Activated CD4-positive, alpha-beta T cell treated with anti-CD3 and anti-CD28 coated beads, Interleukin-2, amount 50 U/mL, for 1 hour (primary cell): ENCODE measurements around the gene KCNQ1.

Experiments used
- DNase-seq: peaks from one replicate; pipeline ENCODE4 v3.0.0-alpha.2; 2020

Gene KCNQ1

DNA sequence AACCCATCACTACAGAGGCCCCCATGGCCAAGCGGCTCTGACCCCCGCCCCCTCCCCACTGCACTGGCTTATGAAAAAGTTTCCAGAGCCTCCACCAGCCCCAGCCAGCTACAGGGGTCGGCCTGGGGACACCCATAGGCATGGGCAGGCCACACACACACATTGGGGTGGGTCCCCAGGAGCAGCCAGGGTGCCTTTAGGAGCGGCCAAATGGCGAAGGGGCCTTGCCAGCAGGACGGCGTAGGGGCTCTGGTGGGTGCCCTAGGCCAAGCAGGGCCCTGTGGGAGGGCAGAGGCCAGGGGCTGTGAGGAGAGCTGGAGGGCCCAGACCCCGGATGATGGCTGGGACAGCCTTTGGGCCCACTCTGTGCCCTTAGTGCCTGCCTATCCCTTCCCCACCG is 34.2 kb upstream of the KCNQ1 start:
- no peak for DNase-seq

DNA sequence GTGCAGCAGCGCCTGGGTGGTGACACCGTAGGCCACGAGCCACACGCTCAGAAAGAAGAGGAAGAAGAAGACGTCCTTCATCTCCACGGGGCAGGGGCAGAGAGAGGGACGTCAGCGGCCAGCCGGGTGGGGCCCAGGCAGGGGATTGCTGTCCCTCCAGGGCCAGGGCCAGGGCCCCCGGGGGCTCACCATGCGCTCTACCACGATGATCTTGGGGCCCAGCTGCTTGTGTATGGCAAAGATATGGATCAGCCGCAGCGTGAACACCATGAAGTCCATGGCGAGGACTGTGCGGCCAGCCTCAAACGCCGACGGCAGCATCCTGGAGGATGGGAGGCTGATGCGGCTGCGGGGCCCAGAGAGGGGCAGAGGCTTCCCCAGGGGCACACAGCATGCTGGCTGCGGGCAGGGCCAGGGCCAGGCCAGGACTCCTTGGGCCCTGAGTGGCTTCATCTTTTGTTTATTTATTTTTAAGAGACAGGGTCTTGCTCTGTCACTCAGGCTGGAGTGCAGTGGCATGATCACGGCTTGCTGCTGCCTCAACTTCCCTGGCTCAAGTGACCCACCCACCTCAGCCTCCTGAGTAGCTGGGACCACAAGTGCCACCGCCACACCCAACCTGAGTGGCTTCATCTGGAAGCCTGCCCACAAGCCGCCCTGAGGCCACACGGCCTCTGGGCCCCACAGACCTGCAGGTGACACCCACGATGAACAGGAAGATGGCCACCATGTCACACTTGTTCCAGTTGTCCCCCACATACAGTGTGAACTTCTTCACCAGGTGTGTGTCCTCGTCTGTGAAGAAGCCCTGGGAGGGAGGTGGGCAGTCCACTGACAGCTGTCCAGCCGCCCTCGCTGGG is 33.1 kb upstream of the KCNQ1 start:
- DNase-seq: no peak

GRCh38 chr11:2412323-2412722 is 32.5 kb upstream of the KCNQ1 start:
- DNase-seq: no peak

DNA sequence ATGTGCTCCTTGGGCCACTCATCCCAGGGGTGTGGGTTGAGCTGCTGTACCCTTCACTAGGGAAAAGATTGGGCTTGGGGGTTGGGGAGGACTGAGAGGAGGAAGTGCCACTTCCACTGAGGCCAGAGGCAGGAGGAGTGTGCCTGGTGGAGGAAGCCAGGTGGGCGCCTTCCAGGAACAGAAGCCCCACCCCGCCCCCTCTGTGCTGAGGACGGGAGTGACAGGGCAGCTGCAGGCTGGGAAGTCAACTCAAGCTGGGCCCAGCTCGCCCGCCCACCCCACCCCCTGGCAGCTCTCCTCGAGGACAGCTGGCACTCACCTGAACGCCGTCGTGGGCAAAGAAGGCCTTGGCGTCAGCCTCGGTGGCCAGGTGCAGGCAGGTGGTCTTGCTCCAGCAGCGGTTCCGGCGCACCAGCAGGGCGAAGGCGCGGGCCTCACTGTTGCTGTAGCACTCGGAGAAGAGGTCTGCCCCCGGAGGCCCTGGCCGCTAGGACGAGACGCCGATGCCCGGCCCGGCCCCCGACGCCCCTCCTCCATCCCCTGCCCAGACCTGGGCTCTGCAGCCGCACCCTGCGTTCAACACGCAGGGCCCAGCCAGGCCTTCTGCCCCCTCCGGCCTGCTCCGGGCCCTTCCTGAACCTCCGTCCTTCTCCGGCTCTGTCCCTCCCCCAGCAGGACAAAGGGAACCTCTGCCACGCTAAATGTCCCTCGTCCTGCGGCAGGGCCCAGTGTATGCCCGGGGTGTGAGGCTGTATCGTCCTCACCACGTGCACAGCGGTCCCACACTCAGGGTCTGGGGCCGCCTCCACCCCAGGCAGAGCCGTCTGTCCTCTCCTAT is 30.8 kb upstream of the KCNQ1 start:
- no peak for DNase-seq

- no peak for DNase-seq
These were observed 30.2 kb upstream of the KCNQ1 start for GRCh38 chr11:2414616-2415015.

DNA sequence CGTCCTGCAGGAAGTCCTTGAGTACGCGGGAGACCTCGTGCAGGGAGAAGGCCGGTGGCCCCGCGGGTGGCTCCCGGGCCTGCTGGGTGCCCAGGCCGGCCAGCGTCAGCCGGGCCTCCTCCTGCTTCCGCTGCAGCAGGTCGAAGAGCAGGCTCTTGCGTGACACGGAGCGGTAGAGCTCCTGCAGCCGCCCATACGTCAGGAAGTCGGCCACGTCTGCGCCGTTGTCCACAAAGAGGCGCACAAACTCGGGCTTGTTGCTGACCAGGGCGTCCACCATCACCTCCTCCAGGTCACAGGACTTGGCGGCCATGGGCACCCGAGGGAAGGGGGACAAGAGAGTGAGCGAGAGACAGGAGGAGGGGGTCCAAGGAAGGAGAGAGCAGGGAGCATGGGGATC is 29.6 kb upstream of the KCNQ1 start:
- no peak for DNase-seq

- DNase-seq: no peak
These were observed 29.0 kb upstream of the KCNQ1 start for GRCh38 chr11:2415601-2416380.

DNA sequence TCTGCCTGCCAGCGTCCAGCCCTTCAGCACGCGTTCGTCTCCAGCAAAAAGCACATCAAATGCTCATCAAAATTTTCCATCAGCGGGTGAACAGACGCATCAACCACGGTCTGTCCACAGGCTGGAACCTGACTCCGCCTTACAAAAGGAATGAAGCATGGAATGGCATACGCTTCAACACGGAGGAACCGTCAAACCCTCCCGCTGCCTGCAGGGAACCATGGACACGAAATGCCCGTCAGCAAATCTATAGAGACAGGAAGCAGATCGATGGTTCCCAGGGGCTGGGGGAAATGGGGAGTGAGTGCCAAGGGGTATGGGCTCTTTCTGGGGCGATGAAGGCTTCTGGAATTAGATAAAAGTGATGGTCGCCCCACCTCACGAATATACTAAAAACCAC is 28.0 kb upstream of the KCNQ1 start:
- no peak for DNase-seq

GRCh38 chr11:2417856-2418692 is 26.7 kb upstream of the KCNQ1 start:
- no peak for DNase-seq

GRCh38 chr11:2418693-2419360 is 26.0 kb upstream of the KCNQ1 start:
- DNase-seq: no peak

DNA sequence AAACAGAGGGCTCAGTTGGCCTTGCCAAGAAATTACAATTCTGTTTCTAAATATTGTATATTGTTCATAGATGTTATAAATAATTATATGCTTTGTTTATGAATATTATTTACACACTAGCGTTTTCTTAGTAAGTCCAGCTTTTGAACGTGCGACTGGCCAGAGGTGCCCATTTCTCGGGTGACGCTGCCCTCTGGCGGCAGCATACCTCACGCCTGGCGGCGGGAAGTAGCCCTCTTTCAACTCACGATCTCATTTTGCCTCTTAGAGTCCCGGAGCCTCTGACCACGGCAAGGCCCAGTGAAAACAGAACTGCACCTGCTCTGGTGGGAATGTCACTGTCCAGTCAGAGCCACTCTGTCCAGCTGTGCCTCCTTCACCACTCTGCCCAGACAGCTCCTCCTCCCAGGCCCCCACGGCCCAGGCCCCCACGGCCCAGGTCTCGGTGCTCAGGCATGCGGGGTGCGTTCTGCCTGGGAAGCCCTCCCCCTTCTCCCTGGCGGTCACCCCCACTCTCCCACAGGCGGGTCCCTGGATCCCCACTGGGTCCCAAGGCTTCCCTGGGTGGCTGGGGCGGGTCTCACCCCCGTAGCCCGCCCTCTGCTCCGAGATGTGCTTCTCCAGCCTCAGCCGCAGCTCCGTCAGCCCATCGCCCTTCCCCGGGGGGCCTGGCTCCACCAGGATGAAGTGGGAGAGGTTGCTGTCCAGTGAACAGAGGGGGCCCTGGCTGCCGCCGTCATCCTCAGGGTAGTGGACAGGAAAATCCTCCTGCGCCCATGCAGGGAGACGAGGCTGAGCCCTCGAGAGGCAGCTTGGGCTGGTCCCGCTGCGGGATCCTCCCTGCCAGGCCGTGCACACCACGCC is 24.9 kb upstream of the KCNQ1 start:
- DNase-seq: peak; percentile 57

DNA sequence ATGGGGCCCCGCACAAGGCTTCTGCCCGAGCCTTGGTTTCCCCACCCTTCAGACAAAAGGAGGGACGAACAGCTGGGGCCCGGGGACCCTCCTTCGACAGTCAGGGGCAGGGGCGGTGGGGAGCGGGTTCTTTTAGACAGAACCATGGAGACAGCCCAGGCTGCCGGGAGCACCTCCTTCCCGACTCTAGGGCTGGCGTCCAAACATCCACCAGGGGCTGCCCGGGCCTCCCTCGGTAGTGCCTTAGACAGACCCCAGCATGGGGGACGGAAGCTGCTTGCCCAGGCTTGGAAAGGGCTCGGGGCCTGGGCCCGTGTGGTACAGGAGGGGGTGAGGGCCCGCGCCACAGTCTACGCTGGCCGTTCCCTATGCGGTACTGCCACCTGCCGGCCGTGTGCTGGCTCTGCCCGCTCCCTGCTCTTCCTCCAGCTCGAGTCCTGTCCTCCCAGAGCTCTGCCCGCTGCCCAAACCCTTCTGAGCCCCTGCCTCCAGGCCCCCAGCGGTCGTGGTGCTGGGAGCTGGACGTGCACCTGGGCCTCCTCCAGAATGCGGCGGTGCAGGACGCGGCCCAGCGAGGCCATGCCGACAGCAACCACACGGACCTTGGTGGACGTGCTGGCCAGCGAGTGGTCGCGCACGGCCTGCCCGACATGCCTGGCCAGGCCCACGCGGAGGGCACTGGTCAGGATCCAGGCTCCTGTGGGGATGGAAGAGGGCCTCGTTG is 24.1 kb upstream of the KCNQ1 start:
- peak; percentile 72 for DNase-seq

DNA sequence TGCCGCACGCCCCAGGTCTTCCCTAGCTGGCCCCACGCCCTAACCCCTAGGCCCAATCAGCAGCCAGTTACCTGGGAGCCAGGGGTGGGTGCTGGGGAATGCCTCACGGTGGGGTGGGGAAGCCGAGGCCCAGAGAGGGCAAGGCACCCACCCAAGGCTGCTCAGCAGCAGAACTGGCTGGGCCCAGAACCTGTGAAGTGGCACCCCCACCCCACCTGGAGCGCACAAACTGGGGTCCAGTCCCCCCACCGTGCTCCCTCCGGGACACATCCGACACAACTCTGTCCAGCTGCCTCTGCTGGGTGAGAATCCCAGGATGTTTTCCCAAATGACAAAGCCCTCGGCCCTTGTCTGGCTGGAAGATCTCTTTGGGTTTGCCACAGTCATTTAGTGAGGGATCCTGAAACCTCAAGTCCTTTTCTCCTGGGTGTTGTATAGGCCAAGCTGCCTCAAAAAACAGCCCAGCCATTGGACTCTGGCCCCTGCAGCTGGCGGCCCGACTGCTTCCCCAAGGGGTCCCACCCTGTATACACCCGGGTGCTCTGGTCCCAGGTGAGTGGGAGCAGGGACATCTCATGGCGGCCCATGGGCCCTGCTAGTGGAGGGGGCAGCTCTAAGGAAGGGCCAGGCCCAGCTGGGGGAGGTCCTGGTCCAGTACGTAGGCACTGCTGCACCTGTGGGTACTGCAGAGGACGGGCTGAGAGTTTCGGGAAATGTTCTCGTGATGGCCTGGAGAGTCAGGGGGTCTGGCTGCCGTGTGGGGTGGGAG is 23.4 kb upstream of the KCNQ1 start:
- DNase-seq: no peak

- DNase-seq: no peak
These were observed 22.8 kb upstream of the KCNQ1 start for GRCh38 chr11:2421996-2422395.

DNA sequence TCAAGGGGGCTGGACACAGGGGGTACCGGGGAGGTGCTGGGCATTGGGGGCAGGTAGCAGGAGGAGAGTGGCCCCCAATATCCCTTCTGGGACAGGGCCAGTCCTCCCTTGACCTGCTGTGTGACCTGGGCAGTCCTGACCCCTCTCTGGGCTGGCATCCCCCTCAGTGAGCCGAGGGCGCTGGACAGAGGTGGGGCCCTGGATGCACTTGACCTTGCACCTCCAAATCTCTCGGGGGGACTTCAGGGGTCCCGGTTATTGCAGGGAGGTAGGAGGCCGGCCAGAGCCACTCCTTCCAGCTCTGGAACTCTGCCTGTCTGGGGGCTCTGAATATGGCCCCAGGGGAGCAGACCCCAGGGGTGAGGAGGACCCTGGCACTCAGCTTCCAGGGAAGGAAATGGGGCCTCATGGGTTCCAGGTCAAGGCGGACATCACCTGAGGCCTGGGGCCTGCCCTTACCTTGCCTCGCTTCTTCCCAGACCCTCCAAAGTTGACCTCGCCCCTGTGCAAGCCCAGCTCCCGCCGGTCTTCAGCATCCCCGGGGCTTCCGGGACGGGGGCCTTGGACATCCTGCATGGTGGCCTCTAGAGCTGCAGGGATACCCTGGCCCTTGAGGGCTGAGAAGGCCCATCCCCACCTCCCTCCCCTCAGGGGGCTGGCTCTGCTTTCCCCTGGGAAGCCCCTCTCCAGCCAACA is 22.2 kb upstream of the KCNQ1 start:
- no peak for DNase-seq

DNA sequence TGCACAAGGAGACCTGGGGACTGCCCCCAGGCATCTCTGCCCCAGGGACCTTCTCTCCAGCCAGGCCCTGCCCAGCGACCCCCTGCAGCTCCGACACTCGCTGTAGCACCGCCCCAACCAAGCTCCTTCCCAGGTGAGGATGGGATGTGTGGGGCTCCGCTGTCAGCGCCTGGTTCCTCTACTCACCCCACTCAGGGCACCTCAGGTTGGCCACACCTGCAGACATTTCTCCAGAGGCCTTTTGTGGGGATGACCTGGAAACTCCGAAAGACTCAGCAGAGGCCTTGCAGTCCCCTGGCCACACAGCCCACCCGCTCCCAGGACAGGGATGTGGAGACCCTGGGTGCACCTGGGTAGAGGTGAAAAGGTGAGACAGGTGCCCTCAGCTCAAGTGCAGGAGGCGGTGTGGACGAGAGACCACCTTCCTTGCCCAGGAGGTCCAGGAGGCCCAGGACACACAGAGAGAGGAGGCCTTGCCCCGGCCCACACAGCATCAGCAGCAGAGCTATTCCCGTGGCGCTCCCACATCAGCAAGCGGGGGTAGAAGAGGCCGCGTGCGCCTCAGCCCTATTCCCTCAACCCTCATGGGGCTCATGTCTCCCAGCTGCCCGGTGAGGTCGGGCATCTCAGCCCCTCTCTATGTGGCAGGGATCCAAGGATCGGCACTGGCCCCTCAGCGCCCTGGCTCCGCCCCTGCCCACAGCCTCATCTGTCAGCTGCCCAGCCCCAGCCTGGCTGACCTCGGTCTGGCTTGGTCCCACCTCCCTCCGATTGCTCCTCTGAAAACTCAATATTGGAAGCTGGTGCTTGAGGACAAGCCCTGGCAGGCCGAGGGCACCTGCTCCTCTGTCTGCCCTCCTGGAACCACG is 21.4 kb upstream of the KCNQ1 start:
- no peak for DNase-seq

DNA sequence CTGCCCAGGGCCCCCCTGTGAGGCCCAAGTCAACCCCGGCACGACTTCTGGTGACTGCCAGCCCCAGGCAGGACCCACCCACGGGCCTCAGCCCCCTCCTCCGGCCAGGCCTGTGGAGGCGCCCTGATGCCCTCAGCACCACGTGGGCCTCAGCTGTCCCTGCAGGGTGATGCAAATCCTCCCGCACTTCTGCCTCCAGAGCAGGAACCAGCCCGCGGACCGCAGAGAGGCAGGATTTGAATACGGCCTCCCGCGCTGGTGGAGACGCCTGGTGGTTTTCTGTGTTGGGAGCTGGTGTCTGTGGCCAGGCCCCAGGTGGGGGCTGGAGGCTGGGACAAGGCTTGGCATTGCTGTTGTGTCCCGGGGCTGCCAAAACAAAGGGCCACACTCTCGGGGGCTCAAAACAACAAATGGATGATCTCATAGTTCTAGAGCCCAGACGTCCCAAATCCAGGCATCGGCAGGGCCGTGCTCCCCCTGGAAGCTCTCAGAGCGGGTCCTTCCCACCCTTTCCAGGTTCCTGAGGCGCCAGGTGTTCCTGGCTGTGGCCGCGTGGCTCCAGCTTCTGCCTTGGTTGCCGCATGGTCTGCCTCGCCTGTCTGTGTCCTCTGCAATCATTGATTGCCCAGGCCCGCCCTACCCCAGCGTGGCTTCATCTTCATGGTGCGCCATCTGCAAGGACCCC is 19.9 kb upstream of the KCNQ1 start:
- DNase-seq: no peak
